Aorta (tissue), 5 donors: ENCODE results near the gene ITIH2. TPM values are rescaled to one million over a fixed set of nuclear protein-coding genes. Genes with fewer than 3 reads are reported as not detected.
"Not testable (repeated sequence)": the region's sequence is repeated elsewhere in the genome, so short reads cannot be mapped to it uniquely, and the experiment has no call there.

Experiments
- ATAC-seq: fragments of 200-7000 bp; cut with Tn5 transposase; one replicate; pipeline ENCODE4 v1.9.1; 2022; ENCODE audit warnings: moderate library complexity; ENCODE audit not compliant: low FRiP score
- DNase-seq, 2 donors: peaks; one replicate each; pipeline ENCODE4 v3.0.0-alpha.2; 2020
- H3K27ac ChIP-seq, 2 donors: one replicate each; pipeline ENCODE4 v1.5.1; 2013; ENCODE audit warnings: low read length in 2 of 2, mild to moderate bottlenecking in 2 of 2, moderate library complexity in 2 of 2, control low read depth in 1 of 2, inconsistent platforms in 1 of 2, low read depth in 1 of 2
- H3K27me3 ChIP-seq, 2 donors: one replicate each; pipeline ENCODE4 v1.6.1; 2013; ENCODE audit warnings: control low read depth in 1 of 2, low read length in 1 of 2, mild to moderate bottlenecking in 1 of 2, moderate library complexity in 1 of 2; ENCODE audit not compliant: insufficient read depth in 2 of 2, control insufficient read depth in 1 of 2
- H3K36me3 ChIP-seq, 2 donors: one replicate each; pipeline ENCODE4 v1.6.1; 2013; ENCODE audit warnings: control low read depth in 1 of 2, low read length in 1 of 2, mild to moderate bottlenecking in 1 of 2; ENCODE audit not compliant: insufficient read depth in 2 of 2, control insufficient read depth in 1 of 2
- H3K4me1 ChIP-seq, 2 donors: one replicate each; pipeline ENCODE4 v1.6.1; 2013; ENCODE audit warnings: low read length in 2 of 2, control low read depth in 1 of 2, mild to moderate bottlenecking in 1 of 2, moderate library complexity in 1 of 2; ENCODE audit not compliant: insufficient read depth in 2 of 2, control insufficient read depth in 1 of 2
- H3K4me3 ChIP-seq, 2 donors: one replicate each; pipeline ENCODE4 v1.5.1; 2013; ENCODE audit warnings: low read length in 2 of 2, control low read depth in 1 of 2, mild to moderate bottlenecking in 1 of 2
- H3K9me3 ChIP-seq: one replicate; pipeline ENCODE4 v1.6.1; 2013; ENCODE audit warnings: mild to moderate bottlenecking, low read length; ENCODE audit not compliant: control insufficient read depth
- WGBS, 2 donors: extraction: QIAGEN DNeasy Blood & Tissue Kit; methylation state at CpG; one replicate each; pipeline ENCODE4 v1.1.7; 2013; 5-methylcytosine and 5-hydroxymethylcytosine counted together
- intact Hi-C, 2 donors: fragments of 100-400 bp; cut with DNase I; formaldehyde crosslinking; loops; one replicate each; pipeline versions ENCODE4 v1.14.2 to v1.15.0; 2022
- long read RNA-seq, 2 donors: library from polyadenylated mRNA; unstranded; transcript quantifications; one replicate each; pipeline ENCODE4 v2.0.0, GENCODE V29; 2020 to 2021
- polyA plus RNA-seq, 2 donors: library from polyadenylated mRNA; stranded (reverse); fragments of 200-250 nt; gene quantifications; one replicate each; pipeline ENCODE4 v1.2.3, GENCODE V29; 2013
- total RNA-seq, 2 donors: library from RNA; stranded (reverse); fragmentation: NEBNext Ultra II Directional; extraction: Animal tissue kit (Norgen Biotek cat#: 25700); gene quantifications; one replicate each; pipeline ENCODE4 v1.2.1, GENCODE V29; 2021
- donor health status: healthy with polysubstance abuse.
- donor health status: Bipolar disorder and iron deficiency.
- donor health status: DM: no; HTN: no; CAD: no.
- donor health status: DM: no; HTN: no; CAD: no.
- donor health status: DM: yes; HTN: yes; CAD: no.

The ITIH2 gene, protein sequence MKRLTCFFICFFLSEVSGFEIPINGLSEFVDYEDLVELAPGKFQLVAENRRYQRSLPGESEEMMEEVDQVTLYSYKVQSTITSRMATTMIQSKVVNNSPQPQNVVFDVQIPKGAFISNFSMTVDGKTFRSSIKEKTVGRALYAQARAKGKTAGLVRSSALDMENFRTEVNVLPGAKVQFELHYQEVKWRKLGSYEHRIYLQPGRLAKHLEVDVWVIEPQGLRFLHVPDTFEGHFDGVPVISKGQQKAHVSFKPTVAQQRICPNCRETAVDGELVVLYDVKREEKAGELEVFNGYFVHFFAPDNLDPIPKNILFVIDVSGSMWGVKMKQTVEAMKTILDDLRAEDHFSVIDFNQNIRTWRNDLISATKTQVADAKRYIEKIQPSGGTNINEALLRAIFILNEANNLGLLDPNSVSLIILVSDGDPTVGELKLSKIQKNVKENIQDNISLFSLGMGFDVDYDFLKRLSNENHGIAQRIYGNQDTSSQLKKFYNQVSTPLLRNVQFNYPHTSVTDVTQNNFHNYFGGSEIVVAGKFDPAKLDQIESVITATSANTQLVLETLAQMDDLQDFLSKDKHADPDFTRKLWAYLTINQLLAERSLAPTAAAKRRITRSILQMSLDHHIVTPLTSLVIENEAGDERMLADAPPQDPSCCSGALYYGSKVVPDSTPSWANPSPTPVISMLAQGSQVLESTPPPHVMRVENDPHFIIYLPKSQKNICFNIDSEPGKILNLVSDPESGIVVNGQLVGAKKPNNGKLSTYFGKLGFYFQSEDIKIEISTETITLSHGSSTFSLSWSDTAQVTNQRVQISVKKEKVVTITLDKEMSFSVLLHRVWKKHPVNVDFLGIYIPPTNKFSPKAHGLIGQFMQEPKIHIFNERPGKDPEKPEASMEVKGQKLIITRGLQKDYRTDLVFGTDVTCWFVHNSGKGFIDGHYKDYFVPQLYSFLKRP
- total RNA-seq = under 1 TPM; 0.10 to 0.48 TPM
- polyA plus RNA-seq = not detected
- long read RNA-seq, donor 1, partial matches to known transcripts = 1 of 5 reads
- long read RNA-seq, donor 1, other reads (novel, unspliced or antisense) = 4 of 5 reads
- long read RNA-seq, donor 2, partial matches to known transcripts = 0 of 3 reads
- long read RNA-seq, donor 2, other reads (novel, unspliced or antisense) = 2 of 3 reads

DNA sequence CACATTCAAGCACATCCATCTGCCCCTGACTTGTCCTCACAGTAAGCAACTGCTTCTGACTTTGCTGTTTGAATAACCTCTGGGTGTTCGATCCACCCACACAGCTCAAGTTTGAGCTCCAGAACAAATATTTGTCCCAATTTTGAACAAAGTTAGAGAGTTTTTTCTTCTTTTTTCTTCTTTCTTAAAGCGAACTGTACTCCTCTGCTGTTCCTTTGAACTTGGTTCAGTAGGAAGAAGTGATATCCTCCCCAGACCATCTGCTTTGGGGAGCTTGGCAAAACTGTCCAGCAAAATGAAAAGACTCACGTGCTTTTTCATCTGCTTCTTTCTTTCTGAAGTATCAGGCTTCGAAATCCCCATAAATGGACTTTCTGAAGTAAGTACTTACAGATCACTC is at the start of gene ITIH2:
TSS of gene ITIH2 (plus strand) at position 177 of the 400 bp plus-strand sequence. CDS start at position 296, 119 bp downstream.
- Histone ChIP-seq H3K27ac (no peak within 1 kb of the TSS), H3K9me3 (no peaks in the 10 kb centered on the region), H3K36me3 (no peaks in the 10 kb centered on the region), H3K4me3 (no peak within 1 kb of the TSS), H3K4me1 (no peaks in the 10 kb centered on the region), H3K27me3 (peaks cover 0 to 2% of the 10 kb centered on the region in 2 donors)
- intact Hi-C loops = no loop called here
- no peak for ATAC-seq
- no peak for DNase-seq
- 31 to 34% methylated on average over 4 of the region's 4 CpGs for WGBS, 2 donors

DNA sequence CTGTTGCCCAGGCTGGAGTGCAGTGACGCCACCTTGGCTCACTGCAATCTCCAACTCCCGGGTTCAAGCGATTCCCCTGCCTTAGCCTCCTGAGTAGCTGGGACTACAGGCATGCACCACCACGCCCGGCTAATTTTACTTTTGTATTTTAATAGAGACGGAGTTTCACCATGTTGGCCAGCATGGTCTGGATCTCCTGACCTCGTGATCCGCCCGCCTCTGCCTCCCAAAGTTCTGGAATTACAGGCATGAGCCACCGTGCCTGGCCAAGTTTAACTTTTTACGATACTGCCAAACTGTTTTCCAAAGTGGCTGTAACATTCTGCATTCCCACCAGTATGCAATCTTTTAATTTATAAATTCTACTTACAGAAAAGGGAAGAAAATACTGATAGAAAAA is 46.0 kb upstream of the ITIH2 start:
- H3K4me3 ChIP-seq, DNase-seq, ATAC-seq, intact Hi-C loops, H3K27me3 ChIP-seq, H3K9me3 ChIP-seq, H3K27ac ChIP-seq, H3K4me1 ChIP-seq, H3K36me3 ChIP-seq: not testable (repeated sequence)
- WGBS, 2 donors = 73% methylated on average over 11 of the region's 11 CpGs

DNA sequence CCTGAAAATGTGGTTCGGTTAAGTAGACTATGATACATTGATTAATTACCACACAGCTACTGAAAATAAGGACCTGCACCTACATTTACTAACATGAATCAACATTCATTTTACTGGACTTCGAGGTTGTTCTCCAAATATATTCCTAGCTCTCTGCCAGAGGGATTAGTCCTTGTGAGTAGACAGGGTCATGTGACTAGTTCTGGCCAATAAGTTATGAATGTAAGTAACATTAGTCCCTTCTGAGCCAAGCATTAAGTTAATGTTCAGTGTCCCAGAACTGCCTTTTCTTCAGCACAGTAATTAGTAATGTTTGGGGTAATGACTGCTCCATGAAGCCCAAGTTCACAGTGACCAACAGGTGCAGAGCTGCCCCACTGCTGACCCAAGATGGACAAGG is 45.6 kb upstream of the ITIH2 start:
- WGBS, 2 donors = 35 to 52% methylated on average over 2 of the region's 2 CpGs
- no peaks in the 10 kb centered on the region for H3K27me3 ChIP-seq
- intact Hi-C loops = no loop called here
- peaks cover 1 to 4% of the 10 kb centered on the region in 2 donors for H3K4me1 ChIP-seq
- H3K4me3 ChIP-seq = no peak overlapping the region
- ATAC-seq (no peak), DNase-seq (no peak)
- H3K9me3 ChIP-seq = no peaks in the 10 kb centered on the region
- no peaks in the 10 kb centered on the region for H3K36me3 ChIP-seq
- no peak overlapping the region for H3K27ac ChIP-seq

DNA sequence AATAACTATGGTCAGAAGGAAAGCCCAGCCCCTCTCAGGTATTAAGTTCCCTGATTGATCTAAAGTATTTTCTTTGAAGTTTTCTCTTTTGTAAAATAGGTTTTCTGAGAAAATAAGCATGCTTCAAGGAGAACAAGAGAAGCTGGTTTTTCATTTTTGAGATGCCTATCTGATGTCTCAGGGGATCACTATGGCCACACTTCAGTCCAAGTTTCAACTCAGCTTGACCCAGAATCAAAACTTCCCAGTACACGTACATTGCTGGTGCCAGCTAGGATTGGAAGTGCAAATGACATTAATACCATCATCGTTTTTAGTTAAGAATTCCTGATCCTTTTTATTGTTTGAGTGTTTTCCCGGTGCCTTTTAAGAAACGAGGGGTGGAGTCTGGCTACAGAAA is 43.6 kb upstream of the ITIH2 start:
- H3K27ac ChIP-seq = peak overlapping the region in 1 of 2 donors; percentile 67
- H3K4me1 ChIP-seq = peaks cover 1 to 4% of the 10 kb centered on the region in 2 donors
- WGBS, 2 donors = 26 to 28% methylated on average over 4 of the region's 4 CpGs

DNA sequence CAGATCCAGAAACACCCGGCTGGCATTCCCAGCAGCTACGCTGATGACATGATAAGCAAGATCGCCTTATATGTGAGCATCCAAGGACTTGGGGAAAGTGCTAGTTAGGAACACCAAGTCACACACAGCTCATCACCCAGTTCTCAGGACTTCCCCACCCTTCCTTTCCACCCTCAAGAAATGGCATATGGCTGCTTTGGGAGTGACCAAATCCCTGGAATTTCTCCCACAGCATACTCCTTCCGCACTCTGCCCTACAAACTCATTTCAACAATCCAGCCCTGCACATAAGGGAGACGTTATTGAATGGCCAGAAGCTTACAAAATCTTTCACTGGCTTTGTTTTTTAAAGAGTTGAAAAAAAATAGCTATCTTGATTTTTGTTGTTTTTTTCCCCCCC is 40.6 kb upstream of the ITIH2 start:
- Histone ChIP-seq H3K27ac (no peak overlapping the region), H3K36me3 (no peaks in the 10 kb centered on the region), H3K4me1 (peaks cover 4% of the 10 kb centered on the region in 2 donors), H3K4me3 (no peak overlapping the region), H3K27me3 (no peaks in the 10 kb centered on the region), H3K9me3 (no peaks in the 10 kb centered on the region)
- WGBS, 2 donors = 71 to 73% methylated on average over 5 of the region's 5 CpGs
- intact Hi-C loops = no loop called here
- ATAC-seq (no peak), DNase-seq (no peak)

More for the DNA sequence above, 43.6 kb upstream of the ITIH2 start:
- H3K9me3 ChIP-seq = no peaks in the 10 kb centered on the region
- no peaks in the 10 kb centered on the region for H3K27me3 ChIP-seq
- H3K36me3 ChIP-seq = no peaks in the 10 kb centered on the region
- ATAC-seq = no peak
- intact Hi-C loops = no loop called here
- no peak for DNase-seq
- H3K4me3 ChIP-seq = no peak overlapping the region

DNA sequence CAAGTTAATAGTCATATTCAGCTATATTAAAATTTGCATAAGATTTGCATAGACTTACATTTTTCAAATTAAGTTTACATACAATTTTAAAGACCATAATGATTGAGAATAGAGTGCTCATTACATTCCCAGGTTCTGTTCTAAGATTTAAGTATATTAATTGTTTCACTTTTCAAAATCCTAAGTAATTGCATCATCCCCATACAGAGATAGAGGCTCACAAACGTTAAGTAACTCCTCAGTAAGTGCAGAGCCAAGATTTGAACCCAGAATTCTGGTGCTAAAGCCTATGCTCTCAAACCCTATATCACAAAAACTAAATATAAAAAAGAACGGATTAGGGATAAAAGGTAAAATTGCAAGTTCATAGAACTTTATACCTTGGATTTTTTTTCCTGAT is 38.4 kb upstream of the ITIH2 start:
- DNase-seq (no peak), ATAC-seq (no peak)
- Histone ChIP-seq H3K27ac (no peak overlapping the region), H3K4me3 (no peak overlapping the region), H3K27me3 (no peaks in the 10 kb centered on the region), H3K4me1 (peaks cover 3 to 4% of the 10 kb centered on the region in 2 donors), H3K9me3 (no peaks in the 10 kb centered on the region), H3K36me3 (no peaks in the 10 kb centered on the region)
- intact Hi-C loops = no loop called here
- WGBS, 2 donors = 63 to 65% methylated on average over 2 of the region's 2 CpGs

DNA sequence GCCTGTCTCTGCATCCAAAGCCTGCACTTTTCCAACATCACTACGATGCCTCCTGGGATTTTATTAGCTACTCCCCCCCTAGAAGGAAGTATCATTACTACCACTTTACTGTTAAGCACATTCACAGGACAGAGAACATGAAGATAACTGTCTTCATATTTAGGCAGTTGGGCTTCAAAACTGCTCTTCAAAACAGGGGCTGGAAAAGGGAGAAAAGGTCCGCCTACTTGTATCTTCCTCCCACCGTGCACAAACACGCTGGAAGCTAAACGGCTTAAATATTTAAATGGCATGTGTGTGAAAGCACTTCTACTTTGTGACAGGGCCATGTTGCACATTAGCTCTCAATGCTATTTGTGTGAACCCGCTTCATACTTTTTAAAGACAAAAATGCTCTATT is 37.3 kb upstream of the ITIH2 start:
- Histone ChIP-seq H3K4me1 (peaks cover 0 to 3% of the 10 kb centered on the region in 2 donors), H3K9me3 (no peaks in the 10 kb centered on the region), H3K4me3 (peak overlapping the region; percentile 34 to 99), H3K36me3 (no peaks in the 10 kb centered on the region), H3K27me3 (no peaks in the 10 kb centered on the region), H3K27ac (no peak overlapping the region)
- whole genome bisulfite sequencing, 2 donors = 8 to 10% methylated on average over 6 of the region's 6 CpGs
- intact Hi-C loops = no loop called here
- ATAC-seq = no peak
- no peak for DNase-seq

DNA sequence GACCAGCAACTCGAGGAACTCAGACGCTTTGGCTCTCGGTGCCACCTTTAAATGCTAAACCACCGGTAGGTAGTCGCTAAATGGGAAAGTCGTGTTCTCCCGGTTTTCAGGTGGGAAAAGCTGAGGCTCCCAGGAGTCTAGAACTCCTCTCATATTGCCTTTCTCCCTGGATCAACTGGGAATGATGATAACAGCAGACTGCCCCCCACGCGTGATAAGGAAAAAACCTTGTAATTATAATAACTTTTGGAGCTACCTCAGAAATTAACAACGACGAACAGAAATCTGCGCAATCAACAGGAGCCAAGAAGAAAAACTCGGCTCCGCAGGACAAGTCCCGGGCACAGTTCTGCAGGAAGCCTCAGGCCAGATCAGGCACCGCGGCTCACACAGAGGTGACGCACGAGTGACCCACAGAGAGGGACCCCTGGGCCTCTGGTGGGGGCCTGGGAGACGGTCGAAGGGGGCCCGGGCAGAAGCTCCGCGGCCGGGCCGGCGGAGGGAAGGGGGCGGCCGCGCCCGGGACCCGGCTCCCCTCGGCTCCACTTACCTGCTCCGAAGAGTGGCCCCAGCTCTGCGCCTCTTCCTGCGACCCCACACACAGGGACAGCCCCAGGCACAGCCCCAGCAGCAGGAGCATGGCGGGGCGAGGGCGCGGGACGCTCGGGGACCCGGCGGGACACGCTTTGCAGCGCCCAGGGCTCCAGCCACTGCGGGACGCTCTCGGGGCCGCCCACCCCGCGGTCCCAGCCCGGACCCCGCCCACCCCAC is 36.7 kb upstream of the ITIH2 start, which contains the start of gene ITIH5:
TSS of gene ITIH5 (minus strand) at position 714 of the 771 bp plus-strand sequence. CDS start at position 640, 74 bp downstream.
- H3K36me3 ChIP-seq = no peaks in the 10 kb centered on the region
- peak in 1 of 2 donors; percentile 51 for DNase-seq
- peak; percentile 23 for ATAC-seq
- intact Hi-C loops = no loop called here
- H3K27ac ChIP-seq = peak within 1 kb of the TSS in 1 of 2 donors; percentile 4
- peaks cover 0 to 3% of the 10 kb centered on the region in 2 donors for H3K4me1 ChIP-seq
- H3K9me3 ChIP-seq = no peaks in the 10 kb centered on the region
- no peaks in the 10 kb centered on the region for H3K27me3 ChIP-seq
- H3K4me3 ChIP-seq = peak within 1 kb of the TSS; percentile 34 to 99
- 0 to 1% methylated on average over 31 to 54 of the region's 54 CpGs for WGBS, 2 donors
